NB4 (cell line): ENCODE results near the gene LEMD3.

Source experiments
- DNase-seq: peaks from one replicate; pipeline ENCODE4 v3.0.0; 2010; ENCODE audit warnings: low read depth
- H3K4me3 ChIP-seq: one replicate; pipeline ENCODE4 v1.5.1; 2011; ENCODE audit warnings: mild to moderate bottlenecking, low read depth, low read length, moderate library complexity
- CTCF ChIP-seq: IDR thresholded peaks from one replicate; pipeline ENCODE4 v1.5.1; 2012; ENCODE audit warnings: low read depth, low read length
- MAX ChIP-seq: IDR thresholded peaks from 2 replicates; pipeline ENCODE4 v1.6.1; 2011; ENCODE audit warnings: low read depth, low read length
- MYC ChIP-seq: IDR thresholded peaks from 2 replicates; pipeline ENCODE4 v1.6.1; 2011; ENCODE audit warnings: low read depth, low read length
- POLR2A ChIP-seq: IDR thresholded peaks from 2 replicates; pipeline ENCODE4 v1.6.1; 2011; ENCODE audit warnings: mild to moderate bottlenecking; ENCODE audit not compliant: insufficient read length; ENCODE audit errors: extremely low read depth

LEMD3 gene

GRCh38 chr12:65147312-65147905 lies 22.0 kb upstream of the LEMD3 start:
- H3K4me3 ChIP-seq: no peak overlapping the region
- no peak for TF ChIP-seq POLR2A
- TF ChIP-seq MYC: no peak
- TF ChIP-seq CTCF: no peak
- TF ChIP-seq MAX: no peak
- DNase-seq: no peak

GRCh38 chr12:65152012-65152411 lies 17.4 kb upstream of the LEMD3 start:
- TF ChIP-seq MAX: no peak
- no peak for DNase-seq
- H3K4me3 ChIP-seq: no peak overlapping the region

- H3K4me3 ChIP-seq: no peak overlapping the region
- no peak for DNase-seq
- TF ChIP-seq POLR2A (no peak), CTCF (no peak), MYC (no peak), MAX (no peak)
Measured at GRCh38 chr12:65152596-65152995, 16.8 kb upstream of the LEMD3 start.

GRCh38 chr12:65155784-65156183 lies 13.6 kb upstream of the LEMD3 start:
- no peak for DNase-seq
- no peak overlapping the region for H3K4me3 ChIP-seq
- TF ChIP-seq MYC (no peak), MAX (no peak), CTCF (no peak), POLR2A (no peak)

- TF ChIP-seq MYC (no peak), MAX (no peak), POLR2A (no peak), CTCF (no peak)
- peak; percentile 56 for DNase-seq
- H3K4me3 ChIP-seq: no peak overlapping the region
Measured at GRCh38 chr12:65156366-65156841, 13.0 kb upstream of the LEMD3 start.

- DNase-seq: no peak
- TF ChIP-seq MAX (no peak), MYC (no peak), CTCF (no peak), POLR2A (no peak)
- no peak overlapping the region for H3K4me3 ChIP-seq
Measured at GRCh38 chr12:65157091-65157490, 12.3 kb upstream of the LEMD3 start.
